GM19467 (cell line): ENCODE results near the gene DPY19L3.
"Not testable (repeated sequence)": the region's sequence is repeated elsewhere in the genome, so short reads cannot be mapped to it uniquely, and the experiment has no call there.

ENCODE experiments used
- ATAC-seq: cut with Tn5 transposase; IDR thresholded peaks from one replicate; pipeline ENCODE4 v1.9.1; 2021; ENCODE audit warnings: mild to moderate bottlenecking, moderate library complexity; ENCODE audit not compliant: unreplicated experiment

DPY19L3 gene

GRCh38 chr19:32437096-32437495 lies 31.5 kb downstream of the DPY19L3 start:
- no peak for ATAC-seq

DNA sequence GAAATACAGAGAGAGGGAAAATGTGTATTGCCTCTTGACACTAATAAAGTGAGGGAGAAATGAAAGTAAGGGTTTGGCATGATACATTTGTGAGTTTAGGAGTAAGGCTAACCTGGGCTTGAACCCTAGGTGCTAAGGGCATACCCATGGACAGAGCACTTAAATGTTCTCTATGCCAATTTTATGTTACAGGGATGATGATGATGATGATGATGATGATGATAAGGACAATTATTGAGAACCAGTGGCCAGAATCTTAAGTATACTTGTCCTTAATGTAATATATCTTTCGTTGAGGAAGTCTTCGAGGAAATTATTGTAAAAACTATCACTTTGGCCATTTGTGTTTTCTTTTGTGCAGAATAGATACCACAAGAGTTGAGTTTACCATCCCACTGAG lies 33.2 kb downstream of the DPY19L3 start:
- no peak for ATAC-seq

- no peak for ATAC-seq
Measured at GRCh38 chr19:32442650-32443049, 37.1 kb downstream of the DPY19L3 start.

GRCh38 chr19:32447534-32447933 lies 42.0 kb downstream of the DPY19L3 start:
- ATAC-seq = not testable (repeated sequence)

GRCh38 chr19:32448026-32448425 lies 42.5 kb downstream of the DPY19L3 start:
- no peak for ATAC-seq

DNA sequence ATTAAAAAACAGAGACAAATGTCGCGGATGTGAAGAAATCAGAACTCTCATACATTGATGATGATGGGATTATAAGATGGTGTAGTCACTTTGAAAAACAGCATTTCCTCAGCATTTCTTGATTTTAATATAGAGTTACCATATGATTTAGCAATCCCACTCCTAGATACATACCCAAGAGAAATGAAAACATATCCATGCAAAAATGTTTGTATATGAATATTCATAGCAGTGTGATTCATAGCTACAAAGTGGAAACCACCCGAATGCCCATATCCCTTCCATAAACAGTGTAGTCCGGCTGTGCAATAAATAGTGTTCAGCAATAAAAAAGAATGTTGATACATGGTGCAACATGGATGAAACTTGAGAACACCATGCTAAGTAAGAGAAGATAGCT lies 44.6 kb downstream of the DPY19L3 start:
- no peak for ATAC-seq

DNA sequence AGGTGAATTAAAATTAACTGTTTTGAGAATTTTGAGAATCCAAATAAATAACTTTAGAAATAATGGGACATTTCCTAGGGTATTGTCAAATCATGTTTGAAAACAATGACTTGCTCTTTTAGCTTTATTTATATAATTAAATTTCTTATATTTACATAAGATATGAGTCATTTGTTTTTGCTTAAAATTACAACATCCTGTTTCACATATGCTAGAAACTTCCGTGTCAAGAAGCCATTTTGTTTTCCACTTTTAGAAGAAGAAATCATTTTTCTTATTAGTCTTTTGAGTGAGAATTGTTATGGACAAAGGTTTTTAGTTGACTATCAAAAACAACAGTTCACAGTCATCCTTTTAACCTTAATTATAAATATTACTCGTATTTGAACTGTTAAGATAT lies 48.2 kb downstream of the DPY19L3 start:
- no peak for ATAC-seq

DNA sequence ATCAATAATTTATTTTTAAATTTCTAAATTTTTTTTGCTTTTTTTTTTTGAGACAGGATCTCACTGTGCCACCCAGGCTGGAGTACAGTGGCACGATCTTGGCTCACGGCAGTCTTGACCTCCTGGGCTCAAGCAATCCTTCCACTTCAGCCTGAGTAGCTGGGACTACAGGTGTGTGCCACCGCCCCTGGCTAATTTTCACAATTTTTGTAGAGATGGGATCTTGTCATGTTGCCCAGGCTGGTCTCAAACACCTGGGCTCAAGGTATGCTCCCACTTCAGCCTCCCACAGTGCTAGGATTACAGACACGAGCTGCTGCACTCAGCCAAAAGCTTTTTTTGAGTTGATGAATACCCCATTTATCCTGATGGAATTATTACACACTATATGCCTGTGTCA lies 50.8 kb downstream of the DPY19L3 start:
- ATAC-seq = no peak

DNA sequence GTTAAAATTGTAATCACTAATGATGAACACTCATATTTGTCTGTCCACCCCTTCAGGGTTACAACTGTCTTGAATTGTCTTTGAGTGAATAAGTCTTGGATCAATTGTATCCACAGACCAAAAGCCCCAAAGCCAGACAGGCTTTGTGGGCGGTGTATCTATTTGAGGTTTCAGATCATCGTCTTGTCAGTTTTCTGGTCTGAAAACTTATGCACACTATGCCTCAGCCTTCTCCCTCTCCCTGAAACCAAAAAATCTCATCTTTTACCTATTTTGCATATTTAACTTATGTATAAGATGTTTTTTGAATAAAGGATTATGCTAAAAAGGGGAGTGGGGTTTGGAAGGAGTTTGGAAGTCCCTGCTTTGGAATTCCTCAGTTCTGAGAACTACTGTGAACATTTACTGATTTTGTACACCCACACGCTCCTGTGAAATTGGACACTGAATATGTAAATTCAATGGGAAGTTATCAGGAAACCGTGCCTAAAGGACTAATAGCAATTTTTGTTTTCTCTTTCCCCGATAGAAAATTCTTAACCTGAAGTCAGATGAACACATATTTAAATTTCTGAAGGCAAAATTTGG lies 52.1 kb downstream of the DPY19L3 start:
- ATAC-seq = no peak

DNA sequence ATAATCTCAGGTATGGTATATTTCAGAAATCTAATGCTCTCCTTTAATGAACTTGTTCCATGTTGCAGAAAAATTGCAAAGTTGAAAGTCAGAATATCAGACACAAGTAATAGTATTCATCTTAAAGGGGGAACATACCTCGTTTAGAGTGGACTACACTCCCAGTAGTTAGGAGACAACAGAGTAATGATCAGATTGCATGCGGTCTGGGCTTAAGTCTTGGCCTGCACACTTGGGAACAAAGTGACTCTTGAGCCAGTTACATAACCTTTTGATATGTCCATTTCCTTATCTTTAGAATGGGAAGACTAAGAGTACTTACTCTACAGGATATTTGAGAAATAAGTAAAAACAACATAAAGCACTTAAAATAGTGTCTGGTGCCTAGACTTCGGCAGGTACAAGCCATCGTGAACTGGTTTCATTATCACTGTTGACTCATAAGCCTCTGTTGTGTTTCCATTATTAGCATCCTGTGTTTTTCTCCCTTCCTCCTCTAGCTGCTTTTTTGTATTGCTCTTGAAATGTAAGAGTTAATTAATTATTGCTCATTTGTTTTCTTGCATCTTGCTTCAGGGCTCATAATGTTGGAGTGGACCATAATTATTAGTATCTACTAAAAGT lies 53.0 kb downstream of the DPY19L3 start:
- ATAC-seq = peak; percentile 91

GRCh38 chr19:32459204-32459865 lies 53.8 kb downstream of the DPY19L3 start:
- ATAC-seq = no peak

GRCh38 chr19:32460476-32460875 lies 54.9 kb downstream of the DPY19L3 start:
- no peak for ATAC-seq

GRCh38 chr19:32464279-32464678 lies 58.7 kb downstream of the DPY19L3 start:
- ATAC-seq = no peak

DNA sequence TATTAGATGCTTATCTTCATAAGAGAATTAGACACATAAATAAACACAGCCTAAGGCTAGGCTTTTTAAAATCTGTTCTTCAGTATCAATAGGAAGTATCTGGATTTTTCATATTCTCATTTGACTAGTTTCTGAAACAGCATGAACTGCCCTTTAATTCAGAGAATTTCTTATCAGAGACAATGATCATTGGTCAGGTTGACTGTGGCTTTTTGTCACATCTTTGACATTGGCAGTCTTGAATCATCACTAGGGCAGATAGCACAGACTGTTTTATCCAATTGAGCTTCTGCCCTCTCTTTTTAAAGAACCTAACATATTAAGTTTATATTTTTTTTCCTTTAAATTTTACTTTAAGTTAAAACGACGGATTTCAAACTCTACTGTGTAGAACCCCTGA lies 59.6 kb downstream of the DPY19L3 start:
- no peak for ATAC-seq

- ATAC-seq = no peak
Measured at GRCh38 chr19:32469795-32470194, 64.2 kb downstream of the DPY19L3 start.

GRCh38 chr19:32471095-32471494 lies 65.5 kb downstream of the DPY19L3 start:
- no peak for ATAC-seq

DNA sequence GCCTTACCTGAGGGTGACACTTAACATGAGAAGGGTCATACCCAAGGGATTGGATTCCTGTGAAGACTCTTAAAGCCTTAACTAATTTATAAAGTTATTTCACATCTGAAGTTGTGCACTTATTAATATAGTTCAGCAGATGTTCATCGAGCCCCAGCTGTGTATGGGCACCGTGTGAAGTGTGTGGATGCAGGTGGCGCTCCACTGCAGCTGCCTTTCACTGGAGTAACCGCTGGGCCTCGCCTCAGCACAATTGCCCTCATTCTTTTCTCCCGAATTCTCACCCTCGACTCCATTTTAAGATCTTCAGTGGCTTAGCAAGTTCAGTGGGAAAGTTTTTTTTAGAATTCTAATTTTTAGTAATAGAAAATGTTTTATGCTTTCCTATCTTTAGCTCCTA lies 66.2 kb downstream of the DPY19L3 start:
- ATAC-seq = no peak

- no peak for ATAC-seq
Measured at GRCh38 chr19:32475141-32476031, 69.8 kb downstream of the DPY19L3 start.

GRCh38 chr19:32476032-32476350 lies 70.4 kb downstream of the DPY19L3 start:
- ATAC-seq = no peak

DNA sequence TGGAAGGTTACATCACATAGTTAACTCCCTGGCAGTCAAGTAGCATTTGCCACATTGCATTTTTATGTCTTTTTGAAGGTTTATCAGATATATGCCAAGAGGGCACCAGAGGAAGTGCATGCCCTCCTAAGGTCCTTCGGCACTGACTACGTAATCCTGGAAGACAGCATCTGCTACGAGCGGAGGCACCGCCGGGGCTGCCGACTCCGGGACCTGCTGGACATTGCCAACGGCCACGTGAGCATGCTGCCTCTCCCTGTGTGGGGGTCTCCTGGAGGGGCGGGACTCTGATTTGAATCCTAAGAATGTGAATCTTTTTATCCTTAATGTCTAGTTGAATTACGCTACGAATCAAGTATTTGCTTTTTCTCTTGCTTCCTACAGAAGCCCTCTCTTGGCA lies 74.8 kb downstream of the DPY19L3 start:
- no peak for ATAC-seq

DNA sequence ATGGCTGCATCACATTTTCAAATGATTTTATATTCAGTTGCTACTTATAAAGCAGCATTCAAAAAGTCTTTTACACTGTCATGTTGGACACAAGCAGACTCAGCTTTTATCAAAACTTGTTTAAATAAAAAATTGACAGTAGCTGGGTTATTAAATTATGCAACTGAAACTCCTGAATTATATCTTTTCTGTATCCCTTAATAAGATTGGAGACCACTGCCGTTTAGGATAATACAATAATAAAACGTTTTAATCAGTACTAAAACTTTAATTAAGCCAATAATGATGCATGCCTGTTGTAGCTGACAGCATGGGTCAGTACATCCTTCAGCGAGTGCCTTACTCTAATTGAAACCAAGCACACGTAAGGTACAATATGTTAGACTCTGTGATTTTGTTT lies 78.0 kb downstream of the DPY19L3 start:
- ATAC-seq = no peak

GRCh38 chr19:32489971-32490370 lies 84.4 kb downstream of the DPY19L3 start:
- ATAC-seq = no peak
